SU-DHL-6 (cell line): ENCODE measurements around the gene BANF2.

ENCODE experiments used
- CTCF ChIP-seq: fragments of 200-600 bp; sonication (generic); IDR thresholded peaks from one replicate; pipeline ENCODE4 v1.5.1; 2017; ENCODE audit warnings: antibody characterized with exemption, mild to moderate bottlenecking, low read length, moderate library complexity; ENCODE audit not compliant: insufficient read depth, poor library complexity, severe bottlenecking
- EZH2phosphoT487 ChIP-seq: fragments of 200-600 bp; sonication (generic), shearing (Covaris generic); conservative IDR thresholded peaks from 2 replicates; pipeline ENCODE4 v1.6.1; 2018; ENCODE audit warnings: mild to moderate bottlenecking, antibody characterized with exemption, low read length, moderate library complexity, mixed read lengths

- TF ChIP-seq CTCF = no peak
- TF ChIP-seq EZH2phosphoT487 = no peak
Measured at GRCh38 chr20:17730071-17730470, 30.3 kb downstream of the BANF2 start.
